IMR-90 (cell line): ENCODE measurements around the gene PHACTR2. TPM values are rescaled to one million over a fixed set of nuclear protein-coding genes. Genes with fewer than 3 reads are reported as not detected.
A peak's percentile ranks its signal among the peaks of the same experiment; 100 is the strongest.

Source experiments
- ATAC-seq: fragments of 200-7000 bp; cut with Tn5 transposase; 2 replicates; pipeline ENCODE4 v1.9.1; 2020; ENCODE audit warnings: low read depth, mild to moderate bottlenecking, moderate library complexity
- BruUV-seq: library from RNA; stranded (reverse); fragments of 400-500 nt; replicated peaks from 2 replicates; lab custom pipeline; 2021; lab: Mats Ljungman, UMichigan
- CTCF ChIA-PET: fragments of 300-600 bp; formaldehyde crosslinking; extraction: SDS; loops from one replicate; lab custom pipeline; 2021; ENCODE audit warnings: antibody characterized with exemption; lab: Yijun Ruan, JAX
- POLR2A ChIA-PET: fragments of 300-600 bp; sonication (Branson Sonifier 250); formaldehyde crosslinking; loops from one replicate; lab custom pipeline; 2022; ENCODE audit warnings: antibody characterized with exemption; ENCODE audit not compliant: unreplicated experiment; lab: Charles Lee
- DNase-seq: peaks from one replicate; pipeline ENCODE4 v3.0.0; 2013
- H2AFZ ChIP-seq: replicated peaks from 2 replicates; pipeline ENCODE3; 2013; ENCODE audit warnings: low read length, mild to moderate bottlenecking; ENCODE audit not compliant: poor library complexity
- H2AK5ac ChIP-seq: 2 replicates; pipeline ENCODE4 v1.6.1; 2013; ENCODE audit warnings: low read depth, low read length, inconsistent platforms
- H2AK9ac ChIP-seq: replicated peaks from 2 replicates; pipeline ENCODE3; 2013; ENCODE audit warnings: mild to moderate bottlenecking, low read depth, low read length, moderate library complexity; ENCODE audit not compliant: poor library complexity
- H2BK120ac ChIP-seq: 2 replicates; pipeline ENCODE4 v1.6.1; 2013; ENCODE audit warnings: low read depth, low read length, inconsistent platforms
- H2BK15ac ChIP-seq: 3 replicates; pipeline ENCODE4 v1.6.1; 2013; ENCODE audit warnings: low read depth, low read length, inconsistent platforms
- H2BK20ac ChIP-seq: 2 replicates; pipeline ENCODE4 v1.6.1; 2013; ENCODE audit warnings: low read depth, mild to moderate bottlenecking, inconsistent platforms, low read length, moderate library complexity
- H2BK5ac ChIP-seq: 2 replicates; pipeline ENCODE4 v1.6.1; 2013; ENCODE audit warnings: mild to moderate bottlenecking, low read depth, low read length, inconsistent platforms; ENCODE audit not compliant: poor library complexity, severe bottlenecking
- H3K14ac ChIP-seq: replicated peaks from 2 replicates; pipeline ENCODE4 v1.6.1; 2013; ENCODE audit warnings: low read depth, low read length, inconsistent platforms
- H3K18ac ChIP-seq: 2 replicates; pipeline ENCODE4 v1.6.1; 2013; ENCODE audit warnings: low read depth, low read length, control low read depth
- H3K23ac ChIP-seq: 2 replicates; pipeline ENCODE4 v1.6.1; 2013; ENCODE audit warnings: low read depth, low read length, inconsistent platforms
- H3K27ac ChIP-seq: 2 replicates; pipeline ENCODE4 v1.5.1; 2013; ENCODE audit warnings: mild to moderate bottlenecking, control low read depth, low read length; ENCODE audit not compliant: insufficient read depth
- H3K27me3 ChIP-seq: 2 replicates; pipeline ENCODE4 v1.6.1; 2013; ENCODE audit warnings: low read length; ENCODE audit not compliant: control insufficient read depth, insufficient read depth
- H3K36me3 ChIP-seq: 2 replicates; pipeline ENCODE4 v1.6.1; 2013; ENCODE audit warnings: low read length, mixed read lengths; ENCODE audit not compliant: control insufficient read depth, insufficient read depth
- H3K4ac ChIP-seq: 2 replicates; pipeline ENCODE4 v1.6.1; 2013; ENCODE audit warnings: low read depth, low read length, inconsistent platforms
- H3K4me1 ChIP-seq: 2 replicates; pipeline ENCODE4 v1.6.1; 2013; ENCODE audit warnings: low read length, mixed read lengths; ENCODE audit not compliant: control insufficient read depth, insufficient read depth
- H3K4me2 ChIP-seq: 2 replicates; pipeline ENCODE4 v1.6.1; 2013; ENCODE audit warnings: low read depth, mild to moderate bottlenecking, control low read depth, low read length, moderate library complexity
- H3K4me3 ChIP-seq: 2 replicates; pipeline ENCODE4 v1.5.1; 2013; ENCODE audit warnings: low read depth, mild to moderate bottlenecking, control low read depth, low read length, moderate library complexity; ENCODE audit not compliant: insufficient read depth
- H3K56ac ChIP-seq: 2 replicates; pipeline ENCODE4 v1.6.1; 2013; ENCODE audit warnings: low read length, inconsistent platforms; ENCODE audit not compliant: insufficient read depth; ENCODE audit errors: extremely low read depth
- H3K79me1 ChIP-seq, 2 experiments: 2 replicates each; pipeline ENCODE4 v1.6.1; 2013; ENCODE audit warnings: low read length in 2 of 2, inconsistent platforms in 1 of 2, low read depth in 1 of 2
- H3K9ac ChIP-seq: 2 replicates; pipeline ENCODE4 v1.6.1; 2013; ENCODE audit warnings: low read depth, low read length, control low read depth
- H3K9me1 ChIP-seq: 2 replicates; pipeline ENCODE4 v1.6.1; 2013; ENCODE audit warnings: low read length, inconsistent platforms; ENCODE audit not compliant: insufficient read depth
- H3K9me3 ChIP-seq: 2 replicates; pipeline ENCODE4 v1.6.1; 2013; ENCODE audit warnings: low read length; ENCODE audit not compliant: control insufficient read depth, insufficient read depth
- H4K20me1 ChIP-seq: 2 replicates; pipeline ENCODE4 v1.6.1; 2013; ENCODE audit warnings: low read length, inconsistent platforms; ENCODE audit not compliant: insufficient read depth
- H4K5ac ChIP-seq: 2 replicates; pipeline ENCODE4 v1.6.1; 2013; ENCODE audit warnings: mild to moderate bottlenecking, low read depth, low read length, control low read depth
- H4K8ac ChIP-seq, 2 experiments: 2 replicates each; pipeline ENCODE4 v1.6.1; 2013; ENCODE audit warnings: low read depth in 2 of 2, low read length in 2 of 2, control low read depth in 1 of 2, inconsistent platforms in 1 of 2
- H4K91ac ChIP-seq: 2 replicates; pipeline ENCODE4 v1.6.1; 2013; ENCODE audit warnings: low read depth, low read length, inconsistent platforms; ENCODE audit not compliant: insufficient read depth
- BHLHE40 ChIP-seq: fragments of 150-350 bp; IDR thresholded peaks from 2 replicates; pipeline ENCODE4 v1.6.1; 2016; ENCODE audit warnings: mild to moderate bottlenecking, low read depth, low read length
- CEBPB ChIP-seq: IDR thresholded peaks from 2 replicates; pipeline ENCODE4 v1.6.1; 2012; ENCODE audit warnings: low read depth, low read length, improper control_type of control experiment
- CHD1 ChIP-seq: IDR thresholded peaks from 2 replicates; pipeline ENCODE4 v1.6.1; 2012; ENCODE audit warnings: low read depth, low read length, improper control_type of control experiment
- FOS ChIP-seq: fragments of 150-350 bp; IDR thresholded peaks from 2 replicates; pipeline ENCODE4 v1.6.1; 2016; ENCODE audit warnings: low read depth, low read length
- MAFK ChIP-seq: IDR thresholded peaks from 2 replicates; pipeline ENCODE4 v1.6.1; 2012; ENCODE audit warnings: low read depth, low read length, improper control_type of control experiment
- MAZ ChIP-seq: IDR thresholded peaks from 2 replicates; pipeline ENCODE4 v1.6.1; 2012; ENCODE audit warnings: low read depth, mild to moderate bottlenecking, low read length, improper control_type of control experiment, moderate library complexity, borderline replicate concordance
- MXI1 ChIP-seq: IDR thresholded peaks from 2 replicates; pipeline ENCODE4 v1.6.1; 2012; ENCODE audit warnings: low read depth, mild to moderate bottlenecking, low read length, moderate library complexity, borderline replicate concordance
- NFE2L2 ChIP-seq: fragments of 150-350 bp; IDR thresholded peaks from 2 replicates; pipeline ENCODE4 v1.6.1; 2016; ENCODE audit warnings: low read depth, mild to moderate bottlenecking, low read length
- POLR2A ChIP-seq: IDR thresholded peaks from 2 replicates; pipeline ENCODE4 v1.6.1; 2012; ENCODE audit warnings: mild to moderate bottlenecking, low read depth, low read length
- RAD21 ChIP-seq: IDR thresholded peaks from 2 replicates; pipeline ENCODE4 v1.6.1; 2012; ENCODE audit warnings: low read length, improper control_type of control experiment
- RCOR1 ChIP-seq: IDR thresholded peaks from 2 replicates; pipeline ENCODE4 v1.6.1; 2012; ENCODE audit warnings: mild to moderate bottlenecking, low read length, improper control_type of control experiment; ENCODE audit not compliant: insufficient replicate concordance
- RFX5 ChIP-seq: IDR thresholded peaks from 2 replicates; pipeline ENCODE4 v1.8.0; 2012; ENCODE audit warnings: low read depth, mild to moderate bottlenecking, low read length, moderate library complexity
- SMC3 ChIP-seq: fragments of 150-350 bp; IDR thresholded peaks from 2 replicates; pipeline ENCODE4 v1.6.1; 2016; ENCODE audit warnings: low read depth, mild to moderate bottlenecking, antibody characterized with exemption, low read length, moderate library complexity
- USF2 ChIP-seq: fragments of 150-350 bp; IDR thresholded peaks from 2 replicates; pipeline ENCODE4 v1.6.1; 2017; ENCODE audit warnings: mild to moderate bottlenecking, antibody characterized with exemption, low read length, low read depth
- WGBS, 2 experiments: methylation state at CpG; one replicate each; pipeline versions ENCODE4 v1.1.5 to v1.1.7; 2013; ENCODE audit warnings: missing lambda C conversion rate in 2 of 2; ENCODE audit not compliant: insufficient read length in 1 of 2; ENCODE audit errors: extremely low coverage in 2 of 2; 5-methylcytosine and 5-hydroxymethylcytosine counted together
- dilution Hi-C: fragments of 300-500 bp; cut with HindIII; formaldehyde crosslinking; loops from one replicate; pipeline ENCODE4 v1.14.3; 2018; ENCODE audit warnings: low sequenced_read_pairs; ENCODE audit not compliant: unreplicated experiment
- in situ Hi-C: fragments of 300-500 bp; cut with MboI; formaldehyde crosslinking; loops from 3 replicates; pipeline ENCODE4 v1.14.3; 2019; ENCODE audit warnings: low sequenced_read_pairs, inconsistent platforms, mixed read lengths
- intact Hi-C: fragments of 100-400 bp; cut with micrococcal nuclease; formaldehyde crosslinking; loops from 2 replicates; pipeline ENCODE4 v1.10.0; 2022
- polyA plus RNA-seq, 3 experiments: library from polyadenylated mRNA; depleted of rRNA; stranded (reverse); fragments of >200 nt; gene quantifications; 2 replicates each; pipeline ENCODE4 v1.2.3, GENCODE V29; 2012; ENCODE audit warnings: low replicate concordance in 1 of 3
- total RNA-seq: library from RNA; depleted of rRNA; stranded (reverse); fragments of >200 nt; gene quantifications from 2 replicates; pipeline ENCODE4 v1.2.3, GENCODE V29; 2012
- TF ChIP-seq, protein P1 (sequence below): fragments of 150-350 bp; IDR thresholded peaks from 2 replicates; pipeline ENCODE4 v1.6.1; 2016; ENCODE audit warnings: low read depth, mild to moderate bottlenecking, low read length, moderate library complexity, borderline replicate concordance
- TF ChIP-seq, protein P2 (sequence below): conservative IDR thresholded peaks from 2 replicates; pipeline ENCODE4 v1.5.1; 2012; ENCODE audit warnings: mild to moderate bottlenecking, low read depth, low read length, improper control_type of control experiment

PHACTR2 gene
- total and polyA plus RNA-seq, 2 of the 4 experiments (the other 2 are of a cell fraction), result 14.5 to 74.2 TPM

- dilution Hi-C loops, result no loop called here
- Histone ChIP-seq H3K9ac (peak overlapping the region; percentile 93), H2BK15ac (peak overlapping the region; percentile 53; the same call in 1 of the 3 replicates), H4K20me1 (no peaks in the 10 kb centered on the region), H2AFZ (peak overlapping the region; percentile 99), H3K27ac (peak overlapping the region; percentile 87), H3K4me2 (peak overlapping the region; percentile 85), H3K4me3 (peak overlapping the region; percentile 86), H3K18ac (peak overlapping the region; percentile 93), H3K36me3 (peaks cover 15% of the 10 kb centered on the region), H3K27me3 (no peaks in the 10 kb centered on the region), H3K9me1 (no peaks in the 10 kb centered on the region), H4K5ac (peak overlapping the region; percentile 95), H3K4me1 (peaks cover 3% of the 10 kb centered on the region; the same call in 1 of the 2 replicates), H2BK120ac (peak overlapping the region; percentile 59), H2AK5ac (peak overlapping the region; percentile 60; the same call in 1 of the 2 replicates), H2BK20ac (no peak overlapping the region), H3K14ac (peak overlapping the region; percentile 98), H4K8ac (peak overlapping the region; percentile 94 to 99), H3K4ac (peak overlapping the region; percentile 97), H3K23ac (peak overlapping the region; percentile 95), H2BK5ac (peak overlapping the region; percentile 91), H4K91ac (peak overlapping the region; percentile 96), H2AK9ac (peak overlapping the region; percentile 95), H3K9me3 (no peaks in the 10 kb centered on the region), H3K56ac (peak overlapping the region; percentile 95; the same call in 1 of the 2 replicates), H3K79me1 (peaks cover 18 to 34% of the 10 kb centered on the region in 2 experiments; a peak in 3 of 4 replicates)
- ATAC-seq (peak; percentile 52), DNase-seq (peak; percentile 59)
- ChIA-PET POLR2A (interaction anchor here (0.6 kb wide), 1 partner anchor 609 kb away, joined by 4 read pairs; no protein-coding TSS in a partner anchor), CTCF (interaction anchor here (0.6 to 1.5 kb wide), 2 partner anchors 14 to 21 kb away, joined by 3 read pairs; no protein-coding TSS in a partner anchor)
- TSS peak; percentile 95 for BruUV-seq
- no peak for TF ChIP-seq POLR2A
- TF ChIP-seq, protein P1, sequence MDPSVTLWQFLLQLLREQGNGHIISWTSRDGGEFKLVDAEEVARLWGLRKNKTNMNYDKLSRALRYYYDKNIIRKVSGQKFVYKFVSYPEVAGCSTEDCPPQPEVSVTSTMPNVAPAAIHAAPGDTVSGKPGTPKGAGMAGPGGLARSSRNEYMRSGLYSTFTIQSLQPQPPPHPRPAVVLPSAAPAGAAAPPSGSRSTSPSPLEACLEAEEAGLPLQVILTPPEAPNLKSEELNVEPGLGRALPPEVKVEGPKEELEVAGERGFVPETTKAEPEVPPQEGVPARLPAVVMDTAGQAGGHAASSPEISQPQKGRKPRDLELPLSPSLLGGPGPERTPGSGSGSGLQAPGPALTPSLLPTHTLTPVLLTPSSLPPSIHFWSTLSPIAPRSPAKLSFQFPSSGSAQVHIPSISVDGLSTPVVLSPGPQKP, result no peak
- TF ChIP-seq, protein P2, sequence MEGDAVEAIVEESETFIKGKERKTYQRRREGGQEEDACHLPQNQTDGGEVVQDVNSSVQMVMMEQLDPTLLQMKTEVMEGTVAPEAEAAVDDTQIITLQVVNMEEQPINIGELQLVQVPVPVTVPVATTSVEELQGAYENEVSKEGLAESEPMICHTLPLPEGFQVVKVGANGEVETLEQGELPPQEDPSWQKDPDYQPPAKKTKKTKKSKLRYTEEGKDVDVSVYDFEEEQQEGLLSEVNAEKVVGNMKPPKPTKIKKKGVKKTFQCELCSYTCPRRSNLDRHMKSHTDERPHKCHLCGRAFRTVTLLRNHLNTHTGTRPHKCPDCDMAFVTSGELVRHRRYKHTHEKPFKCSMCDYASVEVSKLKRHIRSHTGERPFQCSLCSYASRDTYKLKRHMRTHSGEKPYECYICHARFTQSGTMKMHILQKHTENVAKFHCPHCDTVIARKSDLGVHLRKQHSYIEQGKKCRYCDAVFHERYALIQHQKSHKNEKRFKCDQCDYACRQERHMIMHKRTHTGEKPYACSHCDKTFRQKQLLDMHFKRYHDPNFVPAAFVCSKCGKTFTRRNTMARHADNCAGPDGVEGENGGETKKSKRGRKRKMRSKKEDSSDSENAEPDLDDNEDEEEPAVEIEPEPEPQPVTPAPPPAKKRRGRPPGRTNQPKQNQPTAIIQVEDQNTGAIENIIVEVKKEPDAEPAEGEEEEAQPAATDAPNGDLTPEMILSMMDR, result no peak
- no peak for TF ChIP-seq FOS
- no peak for TF ChIP-seq USF2
- no peak for TF ChIP-seq CEBPB
- TF ChIP-seq SMC3, result no peak
- TF ChIP-seq MAZ, result no peak
- TF ChIP-seq CHD1, result no peak
- TF ChIP-seq MAFK, result no peak
- no peak for TF ChIP-seq MXI1
- TF ChIP-seq BHLHE40, result no peak
- no peak for TF ChIP-seq NFE2L2
- TF ChIP-seq RAD21, result no peak
- no peak for TF ChIP-seq RFX5
- no peak for TF ChIP-seq RCOR1
- intact Hi-C loops, result loop anchor here (2.0 to 10.0 kb wide), 2 partner anchors 164 to 172 kb away; no protein-coding TSS in a partner anchor
- WGBS, 2 experiments, result no CpG with 5 or more reads among the region's 7 CpGs
- in situ Hi-C loops, result no loop called here
These were observed 164.7 kb downstream of the PHACTR2 start for GRCh38 chr6:143842461-143842901.
